K562 treated with DMSO at 1 percent for 24 hours (cell line): ENCODE results near the gene NFATC2. TPM values are rescaled to one million over a fixed set of nuclear protein-coding genes. Genes with fewer than 3 reads are reported as not detected.

Source experiments
- total RNA-seq: library from RNA; unstranded; fragments of 300-600 nt; gene quantifications from 2 replicates; pipeline ENCODE4 v1.2.3, GENCODE V29; 2022; ENCODE audit warnings: low read depth; ENCODE audit not compliant: insufficient read depth

NFATC2 gene
- total RNA-seq = 10.0 and 10.2 TPM in 2 replicates

GRCh38 chr20:51542571-51543421, at the start of gene NFATC2:
Gene NFATC2, minus strand, starts transcription at chr20:51542719. Its CDS starts 220 bp downstream, at chr20:51542499.

Other genes starting within 250 kb of the NFATC2 start
- gene ATP9A, start 225.7 kb upstream of the NFATC2 start, total RNA-seq = 0.06 and 0.13 TPM in 2 replicates